Transverse colon (tissue), 3 donors: ENCODE data around the gene GPSM3.

Experiments
- CTCF ChIP-seq, 5 experiments: fragments of 200-600 bp in 3 of 5; fragments of 450-650 bp in 2 of 5; sonication (generic) in 3 of 5; IDR thresholded peaks; 1 replicate in 2 of 5; 2 replicates in 3 of 5; pipeline ENCODE4 v1.5.1; 2016 to 2017; ENCODE audit warnings: antibody characterized with exemption in 5 of 5, inconsistent platforms in 3 of 5, mild to moderate bottlenecking in 2 of 5, moderate library complexity in 1 of 5
- EP300 ChIP-seq: sonication (generic); formaldehyde crosslinking; IDR thresholded peaks from one replicate; pipeline ENCODE4 v1.6.1; 2017; ENCODE audit warnings: antibody characterized with exemption, low read depth
- POLR2A ChIP-seq: fragments of 450-650 bp; IDR thresholded peaks from one replicate; pipeline ENCODE4 v1.6.1; 2016; ENCODE audit warnings: antibody characterized with exemption, mild to moderate bottlenecking, moderate library complexity

DNA sequence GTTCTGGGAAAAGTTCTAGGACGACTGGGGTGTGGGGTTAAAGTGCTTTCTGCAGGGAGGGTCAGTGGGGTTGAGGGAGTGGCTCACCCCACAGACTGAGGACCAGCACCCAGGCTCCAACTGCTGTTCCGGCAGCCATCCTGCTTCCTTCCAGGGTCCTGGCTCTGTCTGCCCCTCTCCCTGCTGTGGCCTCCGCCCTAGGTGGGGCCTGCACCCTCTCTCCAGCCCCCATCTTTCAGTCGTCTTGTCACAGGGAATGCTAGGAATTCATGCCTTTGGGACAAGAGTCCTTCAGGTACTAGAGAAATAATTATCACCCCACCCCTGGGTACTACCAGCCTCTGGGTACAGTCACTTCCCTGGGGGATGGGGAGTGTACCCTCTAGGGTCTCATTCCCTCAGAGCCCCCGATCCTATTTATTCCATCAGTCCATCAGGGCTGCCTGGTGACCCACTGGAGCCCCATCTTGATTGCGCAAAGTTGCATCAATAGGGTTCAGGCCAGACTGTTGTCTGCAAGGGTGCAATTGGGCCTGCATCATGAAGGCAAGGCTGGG lies 8.3 kb downstream of the GPSM3 start, which contains the start of gene AGER:
- no peak for TF ChIP-seq POLR2A
- no peak for TF ChIP-seq CTCF (IDR thresholded peaks at IDR 0.05)
- TF ChIP-seq EP300 = no peak
